Inflammatory macrophage (primary cell): ENCODE data around the gene NADK2.

Experiments
- DNase-seq, 2 donors: peaks; one replicate each; pipeline ENCODE4 v3.0.0-alpha.2; 2020 to 2022

NADK2 gene

DNA sequence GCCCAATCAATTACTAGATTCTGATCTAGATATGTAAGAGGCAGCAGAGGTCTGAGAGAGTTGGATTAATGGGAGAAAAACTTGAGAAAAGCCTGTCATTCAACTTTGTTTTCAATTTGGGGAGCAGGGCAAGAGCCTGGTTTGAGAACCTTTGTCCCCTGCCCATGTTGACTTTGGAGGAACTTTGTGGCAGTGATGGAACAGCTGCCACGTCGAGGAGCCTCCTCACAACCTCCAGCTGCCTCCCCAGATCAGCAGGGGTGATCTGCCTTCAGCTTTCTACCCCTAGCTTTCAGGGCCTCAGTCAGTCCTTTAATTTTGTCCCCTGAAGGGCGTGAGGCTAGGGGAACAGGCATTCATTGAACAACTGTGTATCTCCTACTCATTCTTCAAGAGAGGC is 81.1 kb downstream of the NADK2 start:
- DNase-seq: no peak

DNA sequence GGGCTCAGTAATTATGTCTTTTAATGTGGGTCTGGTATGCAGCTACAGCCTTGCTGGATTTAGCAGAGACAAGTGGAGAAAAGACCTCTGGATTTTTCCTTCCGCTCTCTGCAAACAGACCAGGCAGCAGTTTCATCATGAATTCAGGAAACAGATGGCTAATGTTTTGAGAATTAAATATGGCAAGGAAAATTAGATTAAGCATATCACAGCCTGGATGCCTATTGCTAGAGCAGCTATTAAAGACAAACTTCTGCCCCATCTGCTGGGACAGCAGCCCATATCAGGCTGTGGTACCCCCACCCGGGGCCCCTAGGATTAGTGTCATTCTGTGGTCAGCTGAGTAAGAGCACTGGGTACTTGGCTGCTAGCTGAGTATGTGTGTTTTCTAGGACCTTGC is 83.6 kb downstream of the NADK2 start:
- no peak for DNase-seq

DNA sequence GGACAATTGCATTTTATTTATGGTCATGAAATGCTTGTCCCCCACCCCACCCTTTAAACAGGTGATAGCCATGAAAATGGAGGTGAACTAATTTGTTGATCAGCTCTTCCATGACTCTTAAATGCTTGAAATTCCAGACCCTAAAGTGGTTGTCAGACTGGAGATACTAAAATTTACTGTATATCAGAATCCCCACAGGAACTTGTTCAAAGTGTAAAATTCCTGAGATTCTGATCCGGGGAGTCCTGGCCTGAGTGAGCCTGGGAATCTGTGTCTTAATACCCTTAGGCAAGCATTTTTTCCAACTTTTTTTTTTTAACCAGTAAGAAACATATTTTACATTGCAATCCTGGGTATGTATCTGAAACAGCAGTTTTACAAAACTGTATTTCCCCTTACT is 85.1 kb downstream of the NADK2 start:
- no peak for DNase-seq

DNA sequence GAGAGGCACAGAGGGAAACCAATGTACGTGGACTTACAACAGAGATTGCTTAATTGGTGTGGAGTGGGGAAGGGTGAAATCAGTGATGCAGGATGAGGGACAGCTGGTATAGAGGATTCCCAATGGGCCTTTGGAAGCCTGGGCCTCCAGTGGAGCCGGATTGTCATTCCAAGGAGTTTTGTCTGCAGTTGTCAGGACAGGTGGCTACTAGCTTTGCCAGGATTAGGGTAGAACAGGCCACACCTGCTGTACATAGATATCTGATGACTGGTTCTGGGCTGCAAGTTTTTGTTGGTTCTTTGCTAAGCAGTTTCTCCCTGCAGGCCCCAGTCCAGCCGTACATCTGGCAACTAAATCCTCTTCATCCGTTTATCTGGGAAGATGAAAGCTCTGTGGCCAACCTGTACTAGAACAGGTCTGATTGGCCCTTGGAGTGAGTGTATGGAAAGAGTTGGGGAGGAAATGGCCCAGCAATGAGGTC is 85.6 kb downstream of the NADK2 start:
- no peak for DNase-seq

DNA sequence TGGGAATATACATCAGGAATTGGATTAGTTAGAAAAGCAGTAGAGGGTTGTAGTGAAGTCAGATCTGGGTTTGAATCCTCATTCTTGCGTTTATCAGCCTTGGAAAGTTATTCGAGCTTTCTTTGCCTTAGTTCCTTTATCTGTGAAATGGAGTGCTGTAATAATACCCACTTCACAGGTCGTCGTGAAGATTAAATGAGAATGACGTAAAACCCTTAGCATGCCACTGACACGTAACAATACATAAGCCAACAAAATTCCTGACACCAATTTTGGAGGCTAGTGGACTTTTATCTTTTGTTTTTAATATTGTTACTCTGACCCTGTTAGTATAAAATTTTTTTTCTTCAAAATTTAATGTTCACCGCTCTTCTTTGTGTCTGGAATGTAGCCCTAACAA is 86.4 kb downstream of the NADK2 start:
- DNase-seq: no peak

DNA sequence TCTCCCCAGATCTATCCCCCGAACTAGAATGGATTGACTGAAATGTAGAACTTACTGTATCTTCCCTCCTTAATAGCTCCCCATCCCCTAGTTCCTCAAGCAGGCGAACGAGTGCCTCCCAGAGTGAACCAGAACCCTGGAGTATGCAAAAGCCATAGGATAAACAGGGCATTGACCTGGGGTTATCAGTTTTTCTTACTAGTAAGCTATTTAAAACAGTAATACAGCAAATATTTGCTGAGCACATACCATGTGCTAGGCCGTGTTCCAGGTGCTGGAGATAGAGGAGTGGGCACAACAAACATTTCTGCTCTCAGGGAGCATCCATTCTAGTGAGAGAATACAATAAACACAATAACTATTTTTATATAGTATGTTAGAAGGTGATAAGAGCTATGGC is 88.0 kb downstream of the NADK2 start:
- no peak for DNase-seq

DNA sequence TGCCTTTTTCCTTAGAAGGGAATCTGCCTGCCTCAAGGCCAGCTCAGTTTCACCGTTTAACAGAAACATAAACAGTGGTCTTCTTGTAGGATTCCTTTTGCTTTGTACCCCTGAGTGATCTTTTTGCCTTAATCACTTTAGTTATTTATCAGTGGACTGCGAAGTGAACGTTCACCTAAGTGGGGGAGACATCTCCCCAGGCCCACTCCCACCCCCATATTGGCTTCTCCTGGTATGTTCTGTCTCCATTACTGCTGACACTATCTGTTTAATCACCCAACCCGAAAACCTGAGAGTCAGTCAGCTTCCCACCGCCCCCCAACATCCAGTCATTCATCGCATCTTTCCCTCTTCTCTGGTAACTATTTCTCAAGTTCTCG is 88.4 kb downstream of the NADK2 start:
- DNase-seq: no peak

DNA sequence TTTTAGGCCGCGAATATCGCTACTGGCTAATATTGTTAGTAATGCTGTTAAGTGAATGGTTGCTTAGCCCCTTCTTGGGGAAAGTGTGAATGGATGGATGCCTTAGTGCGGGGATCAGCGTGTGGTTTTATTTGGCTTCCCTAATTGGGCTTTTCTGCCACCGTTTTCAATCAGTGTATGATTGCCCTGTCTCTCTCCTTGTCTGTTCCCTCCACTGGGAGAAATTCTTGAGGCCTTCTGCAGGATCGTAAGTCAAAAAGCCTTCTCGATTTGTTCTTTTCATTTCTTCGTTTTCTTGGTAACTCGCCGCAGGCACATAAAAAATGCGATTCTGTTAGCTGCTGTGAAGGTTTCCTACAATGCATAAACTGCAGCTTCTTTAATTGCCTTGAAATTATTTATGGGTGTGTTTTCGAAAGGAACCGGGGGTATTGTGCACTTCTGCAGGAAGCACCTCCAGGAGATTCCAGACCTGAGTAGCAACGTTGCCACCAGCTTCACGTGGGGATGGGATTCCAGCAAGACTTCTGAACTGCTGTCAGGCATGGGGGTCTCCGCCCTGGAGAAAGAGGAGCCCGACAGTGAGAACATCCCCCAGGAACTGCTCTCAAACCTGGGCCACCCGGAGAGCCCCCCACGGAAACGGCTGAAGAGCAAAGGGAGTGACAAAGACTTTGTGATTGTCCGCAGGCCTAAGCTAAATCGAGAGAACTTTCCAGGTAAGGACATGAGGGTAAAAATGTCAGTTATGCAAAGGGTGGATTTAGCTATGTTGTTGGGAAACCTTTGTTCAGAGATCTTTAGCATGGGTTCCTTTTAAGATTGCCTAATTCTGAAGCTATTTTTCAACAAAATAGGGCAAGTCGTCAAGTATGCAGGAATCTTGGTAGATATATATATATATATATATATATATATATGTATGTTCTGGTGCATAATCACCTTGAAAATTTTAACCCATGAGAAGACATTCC is 89.1 kb downstream of the NADK2 start:
- DNase-seq: peak; percentile 1 to 4

DNA sequence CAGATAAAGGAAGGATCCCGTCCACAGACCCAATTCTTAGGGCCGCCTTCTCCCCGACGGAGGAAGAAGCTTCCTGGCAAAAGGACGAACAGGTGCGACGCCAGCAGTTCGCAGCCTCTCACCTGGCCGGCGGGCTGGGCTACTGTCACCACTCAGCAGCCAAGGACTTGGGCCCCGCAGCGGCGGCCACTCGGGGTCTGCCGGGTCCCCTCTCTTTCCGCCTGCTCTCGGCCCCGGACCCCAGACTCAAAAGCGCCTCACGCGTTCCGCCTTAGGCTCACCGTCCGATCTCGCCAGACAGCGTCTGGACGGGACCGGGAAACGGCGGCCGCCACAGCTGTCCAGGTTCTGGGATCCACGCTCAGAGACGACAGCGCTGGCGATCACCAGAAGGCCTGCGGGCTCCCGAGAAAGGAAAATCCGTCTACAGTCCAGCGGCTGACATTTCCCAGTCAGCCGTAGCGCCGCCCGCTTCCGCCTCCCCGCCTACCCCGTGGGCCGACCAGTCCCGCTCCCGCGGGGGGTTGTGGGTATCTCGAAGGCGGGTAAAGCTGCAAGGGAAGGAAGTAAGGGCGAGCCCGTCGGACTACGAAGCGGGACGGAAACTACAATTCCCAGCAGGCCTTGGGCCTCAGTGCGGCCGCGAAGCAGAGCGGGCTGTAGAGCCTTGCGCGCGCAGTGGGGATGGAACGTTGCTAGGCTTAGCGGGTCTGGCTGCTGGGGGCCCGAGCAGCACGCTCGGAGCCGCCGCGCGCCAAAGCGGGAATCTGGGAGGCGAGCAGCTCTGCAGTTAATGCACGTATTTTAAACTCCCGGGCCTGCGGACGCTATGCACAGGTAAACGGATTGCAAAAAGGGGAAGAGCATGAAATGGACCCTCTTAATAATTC is 90.0 kb downstream of the NADK2 start, which contains the start of the genes LMBRD2 and SKP2:
LMBRD2 (minus strand) TSS at position 454 of the 890 bp plus-strand sequence. CDS start 8,538 bp downstream, outside the sequence.
SKP2 (plus strand) TSS at position 678 of the 890 bp plus-strand sequence; CDS start at position 830, 152 bp downstream.
- DNase-seq: peak; percentile 97 to 98

DNA sequence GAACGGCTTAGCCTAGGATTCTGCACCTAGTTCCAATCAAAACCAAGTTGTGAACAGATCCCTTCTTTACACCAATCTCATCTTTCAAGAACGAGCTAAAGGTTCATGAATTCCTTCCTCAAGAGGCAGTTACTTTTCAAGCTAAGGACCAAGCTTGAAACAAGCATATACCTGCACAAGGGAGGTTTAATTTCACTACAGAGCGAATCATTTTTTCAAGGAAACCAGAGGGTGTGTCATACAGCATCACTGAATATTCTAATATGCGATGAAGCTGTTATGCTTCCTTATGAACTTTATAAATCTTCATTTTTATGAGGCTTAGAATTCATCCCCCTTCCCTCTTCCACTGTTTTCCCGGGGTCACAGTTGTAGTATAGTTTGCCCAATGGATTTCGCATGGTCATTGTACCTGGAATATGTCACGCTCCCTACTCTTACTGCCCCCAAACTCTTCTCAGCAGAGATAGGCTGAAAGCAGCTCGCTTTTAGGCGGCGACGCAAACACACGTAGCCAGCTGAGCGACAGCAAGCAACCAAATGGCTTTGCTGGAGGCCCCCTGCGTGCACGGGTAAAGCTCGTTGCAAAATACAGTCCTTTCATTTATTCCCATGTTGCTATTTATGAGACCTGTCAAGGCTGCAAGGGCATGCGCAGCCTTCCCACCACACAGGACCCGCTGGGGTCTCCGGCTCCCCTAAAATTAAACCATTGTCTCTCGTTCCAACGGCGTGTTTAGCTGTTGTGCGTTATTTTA is 90.9 kb downstream of the NADK2 start:
- DNase-seq: peak; percentile 57 to 72

DNA sequence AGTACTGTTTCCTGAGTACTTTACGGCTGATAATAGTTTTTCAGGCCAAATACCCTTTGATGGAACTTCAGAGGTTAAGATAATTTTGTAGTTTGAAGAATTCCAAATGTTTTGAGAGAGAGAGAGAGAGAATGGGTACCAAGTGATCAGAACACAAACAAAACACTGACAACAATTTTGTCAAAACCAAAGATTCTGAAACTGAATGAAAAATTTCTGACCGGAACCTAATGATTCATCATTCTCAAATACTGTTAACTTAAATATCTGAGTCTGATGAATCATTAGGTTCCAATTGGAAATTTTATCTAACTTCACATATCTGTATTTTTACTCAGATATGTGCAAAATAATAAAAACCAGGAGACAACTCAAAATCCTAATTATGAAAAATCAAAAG is 94.0 kb downstream of the NADK2 start:
- no peak for DNase-seq

DNA sequence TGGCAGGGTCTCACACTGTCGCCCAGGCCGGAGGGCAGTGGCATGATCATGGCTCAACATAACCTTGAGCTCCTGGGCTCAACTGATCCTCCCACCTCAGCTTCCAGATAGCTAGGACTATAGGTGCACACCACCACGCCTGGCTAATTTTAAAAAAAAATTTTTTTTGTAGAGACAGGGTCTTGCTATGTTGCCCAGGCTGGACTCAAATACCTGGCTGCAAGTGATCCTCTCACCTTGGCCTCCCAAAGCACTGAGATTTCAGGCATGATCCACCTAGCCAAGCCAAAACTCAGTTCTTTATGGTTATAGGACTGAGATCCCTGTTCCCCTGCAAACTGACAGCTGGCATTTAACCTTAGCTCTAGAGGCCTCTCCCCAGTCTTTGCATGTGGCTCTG is 95.3 kb downstream of the NADK2 start:
- DNase-seq: no peak

DNA sequence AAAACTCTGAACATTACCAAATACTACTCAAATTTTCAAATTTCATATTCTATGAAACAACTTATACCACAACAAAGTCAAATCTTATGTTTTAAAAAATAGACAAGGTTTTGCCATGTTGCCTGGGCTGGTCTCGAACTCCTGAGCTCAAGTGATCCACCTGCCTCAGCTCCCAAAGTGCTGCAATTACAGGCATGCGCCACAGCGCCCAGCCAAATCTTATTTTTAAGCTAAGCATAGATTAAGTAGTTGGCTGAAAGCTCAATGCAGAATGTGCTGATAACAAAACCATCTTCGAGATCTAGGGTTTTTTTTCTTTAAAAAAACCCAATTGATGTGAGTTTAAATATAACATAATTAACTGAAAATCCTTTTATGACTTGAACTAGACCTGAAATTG is 96.4 kb downstream of the NADK2 start:
- no peak for DNase-seq
